HG03196 (cell line): Measurements from ENCODE around the gene MUCL3.
"Not testable (repeated sequence)": the region's sequence is repeated elsewhere in the genome, so short reads cannot be mapped to it uniquely, and the experiment has no call there.

ENCODE experiments used
- ATAC-seq: cut with Tn5 transposase; IDR thresholded peaks from one replicate; pipeline ENCODE4 v1.9.1; 2021; ENCODE audit not compliant: unreplicated experiment

Gene MUCL3

GRCh38 chr6:30940361-30940986, at the start of gene MUCL3:
Gene MUCL3, plus strand, starts transcription at chr6:30940973. Its CDS starts 27 bp downstream, at chr6:30941000.
- ATAC-seq: no peak

GRCh38 chr6:30891450-30891723, 49.4 kb upstream of the MUCL3 start:
- ATAC-seq: no peak

GRCh38 chr6:30891816-30892538, 48.8 kb upstream of the MUCL3 start:
- no peak for ATAC-seq

GRCh38 chr6:30893001-30893591, 47.7 kb upstream of the MUCL3 start:
- no peak for ATAC-seq

GRCh38 chr6:30893666-30894065, 47.1 kb upstream of the MUCL3 start:
- no peak for ATAC-seq

GRCh38 chr6:30894381-30894780, 46.4 kb upstream of the MUCL3 start:
- no peak for ATAC-seq

GRCh38 chr6:30894935-30895334, 45.8 kb upstream of the MUCL3 start:
- ATAC-seq: no peak

- no peak for ATAC-seq
Measured at GRCh38 chr6:30895343-30895742, 45.4 kb upstream of the MUCL3 start.

- no peak for ATAC-seq
Measured at GRCh38 chr6:30896541-30896940, 44.2 kb upstream of the MUCL3 start.

- no peak for ATAC-seq
Measured at GRCh38 chr6:30897882-30898281, 42.9 kb upstream of the MUCL3 start.

GRCh38 chr6:30898750-30899360, 41.9 kb upstream of the MUCL3 start:
- no peak for ATAC-seq

GRCh38 chr6:30900863-30901417, 39.8 kb upstream of the MUCL3 start:
- ATAC-seq: no peak

GRCh38 chr6:30901436-30901835, 39.3 kb upstream of the MUCL3 start:
- no peak for ATAC-seq

- ATAC-seq: not testable (repeated sequence)
Measured at GRCh38 chr6:30902196-30902595, 38.6 kb upstream of the MUCL3 start.

GRCh38 chr6:30902709-30903108, 38.1 kb upstream of the MUCL3 start:
- ATAC-seq: no peak

- no peak for ATAC-seq
Measured at GRCh38 chr6:30903236-30903635, 37.5 kb upstream of the MUCL3 start.

GRCh38 chr6:30907290-30907757, 33.4 kb upstream of the MUCL3 start:
- ATAC-seq: not testable (repeated sequence)

- ATAC-seq: peak; percentile 89
Measured at GRCh38 chr6:30907758-30908591, 32.8 kb upstream of the MUCL3 start, which contains the start of gene GTF2H4. Gene GTF2H4, plus strand, starts transcription at chr6:30908207.

GRCh38 chr6:30908700-30909099, 32.1 kb upstream of the MUCL3 start:
- no peak for ATAC-seq

- ATAC-seq: not testable (repeated sequence)
Measured at GRCh38 chr6:30910473-30910872, 30.3 kb upstream of the MUCL3 start.
